Measurements from ENCODE around the gene PPFIBP2. TPM values are rescaled to one million over a fixed set of nuclear protein-coding genes. Genes with fewer than 3 reads are reported as not detected.

Gene PPFIBP2
- total and polyA plus RNA-seq, 2 of the 13 experiments (the other 11 are each of a cell fraction or from before 2014, with no cell fraction given): 15.0 to 52.5 TPM

- TF ChIP-seq JARID2 (CRISPR knock-in tag; IDR thresholded peaks at IDR 0.05; ENCODE audit: insufficient replicate concordance) (no peak), ZNF558 (CRISPR knock-in tag; IDR thresholded peaks at IDR 0.05; ENCODE audit: borderline replicate concordance) (no peak), MIER2 (CRISPR knock-in tag; IDR thresholded peaks at IDR 0.05) (no peak), AGO1 (IDR thresholded peaks at IDR 0.05; ENCODE audit: low read depth, low read length, poor library complexity, severe bottlenecking) (no peak), PLRG1 (conservative IDR thresholded peaks at IDR 0.05) (no peak), ERF (CRISPR knock-in tag; IDR thresholded peaks at IDR 0.05) (no peak)
These were observed 77.5 kb downstream of the PPFIBP2 start (continued) for GRCh38 chr11:7591107-7591894.

GRCh38 chr11:7591987-7592386 lies 78.2 kb downstream of the PPFIBP2 start:
- Histone ChIP-seq H3K4me1 (ENCODE audit: insufficient read depth, low read length) (peaks cover 6% of the 10 kb centered on the region), H3K79me2 (ENCODE audit: insufficient read depth, low read length) (peaks cover 3% of the 10 kb centered on the region), H3K9ac (ENCODE audit: insufficient read depth, low read depth, low read length) (no peak overlapping the region), H3K4me3 (replicated peaks in 1 of 3; ENCODE audit: insufficient read depth in 1 of 3, low read depth in 2 of 3, low read length in 3 of 3) (no peak overlapping the region), H3K36me3 (replicated peaks in 1 of 2; ENCODE audit: control insufficient read depth in 1 of 2, insufficient read depth in 2 of 2, low read length in 2 of 2) (peaks cover 8 to 49% of the 10 kb centered on the region in 2 experiments), H2AFZ (ENCODE audit: low read length) (no peak overlapping the region), H3K9me3 (ENCODE audit: low read length) (no peaks in the 10 kb centered on the region), H3K27ac (ENCODE audit: extremely low read length, insufficient read depth, low read length) (no peak overlapping the region), H3K27me3 (ENCODE audit: control insufficient read depth in 1 of 2, insufficient read depth in 2 of 2, low read length in 2 of 2) (no peaks in the 10 kb centered on the region), H3K4me2 (ENCODE audit: low read depth, low read length) (no peak overlapping the region), H4K20me1 (ENCODE audit: insufficient read depth, low read length) (peaks cover 3% of the 10 kb centered on the region; the same call in 1 of the 2 replicates)
- DNase-seq (ENCODE audit: low spot score) (no peak), ATAC-seq (no peak), FAIRE-seq (no peak)
- ChIA-PET POLR2A (no interaction called here), CTCF (ENCODE audit: low intra/inter-chr PET ratio, low total read pairs) (no interaction called here)
- in situ Hi-C loops (cut with HindIII; ENCODE audit: extremely low pct_ligation_motif_present, low pct_unique_long_range_greater_than_20kb) (no loop called here), intact Hi-C loops (cut with micrococcal nuclease; ENCODE audit: unreplicated experiment) (no loop called here)
- BruUV-seq (replicated peaks): no TSS peak
- WGBS (ENCODE audit: low lambda C conversion rate): 100% methylated on average over 1 of the region's 1 CpG
- no peak for TF ChIP-seq ARHGAP35 (CRISPR knock-in tag; IDR thresholded peaks at IDR 0.05; ENCODE audit: borderline replicate concordance)
- no peak for TF ChIP-seq ZNF362 (CRISPR knock-in tag; IDR thresholded peaks at IDR 0.05; ENCODE audit: borderline replicate concordance)
- no peak for TF ChIP-seq MXD1 (CRISPR knock-in tag; IDR thresholded peaks at IDR 0.05)
- TF ChIP-seq FOXK2 (IDR thresholded peaks at IDR 0.05): no peak
- TF ChIP-seq FOSL2 (CRISPR knock-in tag; IDR thresholded peaks at IDR 0.05): no peak
- TF ChIP-seq KLF9 (CRISPR knock-in tag; IDR thresholded peaks at IDR 0.05; ENCODE audit: low read depth): no peak
- no peak for TF ChIP-seq TAF1 (CRISPR knock-in tag; IDR thresholded peaks at IDR 0.05)
- TF ChIP-seq AGO1 (IDR thresholded peaks at IDR 0.05; ENCODE audit: low read depth, low read length, poor library complexity, severe bottlenecking): no peak
- no peak for TF ChIP-seq PRDM10 (CRISPR knock-in tag; IDR thresholded peaks at IDR 0.05; ENCODE audit: low read depth)
